Left colon (tissue), 2 donors: ENCODE results near the gene SGMS1. TPM values are rescaled to one million over a fixed set of nuclear protein-coding genes. Genes with fewer than 3 reads are reported as not detected.
A peak's percentile ranks its signal among the peaks of the same experiment; 100 is the strongest.
"Not testable (repeated sequence)": the region's sequence is repeated elsewhere in the genome, so short reads cannot be mapped to it uniquely, and the experiment has no call there.

Source experiments
- ATAC-seq: fragments of 200-7000 bp; cut with Tn5 transposase; one replicate; pipeline ENCODE4 v1.9.1; 2020; ENCODE audit warnings: mild to moderate bottlenecking, moderate library complexity
- DNase-seq, 2 donors: peaks; one replicate each; pipeline ENCODE4 v3.0.0-alpha.2; 2020
- intact Hi-C, 2 donors: fragments of 100-400 bp; cut with DNase I in 1 of 2; cut with micrococcal nuclease in 1 of 2; formaldehyde crosslinking; loops; one replicate each; pipeline versions ENCODE4 v1.11.2 to v1.14.0; 2022; cut with DNase I, micrococcal nuclease
- total RNA-seq, 2 donors: library from RNA; stranded (reverse); fragmentation: NEBNext Ultra II Directional; extraction: Animal tissue kit (Norgen Biotek cat#: 25700); gene quantifications; one replicate each; pipeline ENCODE4 v1.2.1, GENCODE V29; 2021
- donor health status: DM: no; HTN: no; CAD: no.
- donor health status: DM: yes; HTN: yes; CAD: no.

SGMS1 gene
- total RNA-seq, 2 donors from 2014 or later, result 17.8 to 20.8 TPM

- intact Hi-C loops, result no loop called here
- ATAC-seq (peak; percentile 77), DNase-seq (no peak)
Observed at GRCh38 chr10:50382576-50383023, 241.2 kb downstream of the SGMS1 start.

GRCh38 chr10:50381642-50382041 is 242.1 kb downstream of the SGMS1 start:
- no peak for ATAC-seq
- intact Hi-C loops, result no loop called here
- no peak for DNase-seq

GRCh38 chr10:50379616-50380015 is 244.1 kb downstream of the SGMS1 start:
- intact Hi-C loops, result no loop called here
- ATAC-seq, result no peak
- DNase-seq, result no peak

- ATAC-seq (no peak), DNase-seq (no peak)
- intact Hi-C loops, result no loop called here
Observed at GRCh38 chr10:50375745-50376144, 248.0 kb downstream of the SGMS1 start.

- intact Hi-C loops, result no loop called here
- no peak for ATAC-seq
- no peak for DNase-seq
Observed at GRCh38 chr10:50375051-50375452, 248.7 kb downstream of the SGMS1 start.

- ATAC-seq (no peak), DNase-seq (no peak)
- intact Hi-C loops, result no loop called here
Observed at GRCh38 chr10:50373821-50374501, 249.8 kb downstream of the SGMS1 start.

- intact Hi-C loops, result no loop called here
Observed at GRCh38 chr10:50369931-50370330, 253.8 kb downstream of the SGMS1 start.

GRCh38 chr10:50367732-50368131 is 256.0 kb downstream of the SGMS1 start:
- intact Hi-C loops, result no loop called here
- ATAC-seq (peak; percentile 57), DNase-seq (no peak)

More at GRCh38 chr10:50369931-50370330, 253.8 kb downstream of the SGMS1 start:
- no peak for ATAC-seq
- no peak for DNase-seq

GRCh38 chr10:50366421-50366820 is 257.3 kb downstream of the SGMS1 start:
- ATAC-seq, intact Hi-C loops, DNase-seq: not testable (repeated sequence)

GRCh38 chr10:50364730-50365129 is 259.0 kb downstream of the SGMS1 start:
- ATAC-seq, result peak; percentile 91
- DNase-seq, intact Hi-C loops: not testable (repeated sequence)

GRCh38 chr10:50362547-50363125 is 261.1 kb downstream of the SGMS1 start:
- intact Hi-C loops, result no loop called here
- DNase-seq (no peak), ATAC-seq (peak; percentile 27)

- intact Hi-C loops, result no loop called here
- ATAC-seq, result no peak
Observed at GRCh38 chr10:50361946-50362345, 261.8 kb downstream of the SGMS1 start.

GRCh38 chr10:50360077-50360850 is 263.5 kb downstream of the SGMS1 start:
- DNase-seq, result no peak
- ATAC-seq, result no peak

More at GRCh38 chr10:50361946-50362345, 261.8 kb downstream of the SGMS1 start:
- DNase-seq, result no peak

GRCh38 chr10:50358925-50359687 is 264.6 kb downstream of the SGMS1 start:
- intact Hi-C loops, result no loop called here
- no peak for ATAC-seq
- no peak for DNase-seq

More at GRCh38 chr10:50360077-50360850, 263.5 kb downstream of the SGMS1 start:
- intact Hi-C loops, result no loop called here

GRCh38 chr10:50358411-50358810 is 265.3 kb downstream of the SGMS1 start:
- ATAC-seq (no peak), DNase-seq (no peak)
- intact Hi-C loops, result no loop called here

GRCh38 chr10:50356481-50356832 is 267.3 kb downstream of the SGMS1 start:
- DNase-seq, ATAC-seq, intact Hi-C loops: not testable (repeated sequence)

- ATAC-seq, DNase-seq, intact Hi-C loops: not testable (repeated sequence)
Observed at GRCh38 chr10:50355693-50356480, 267.9 kb downstream of the SGMS1 start.

- ATAC-seq (no peak), DNase-seq (no peak)
- intact Hi-C loops, result no loop called here
Observed at GRCh38 chr10:50351483-50352146, 272.1 kb downstream of the SGMS1 start.
